HepG2 (cell line): ENCODE results near the gene KRTAP2-3. TPM values are rescaled to one million over a fixed set of nuclear protein-coding genes. Genes with fewer than 3 reads are reported as not detected.
A peak's percentile ranks its signal among the peaks of the same experiment; 100 is the strongest.
"Not testable (repeated sequence)": the region's sequence is repeated elsewhere in the genome, so short reads cannot be mapped to it uniquely, and the experiment has no call there.

Source experiments
- ATAC-seq: fragments of 200-7000 bp; cut with Tn5 transposase; 3 replicates; pipeline ENCODE4 v1.9.1; 2020; ENCODE audit warnings: mild to moderate bottlenecking, moderate library complexity
- BruUV-seq: library from RNA; stranded (reverse); fragments of 400-500 nt; replicated peaks from 2 replicates; lab custom pipeline; 2021; lab: Mats Ljungman, UMichigan
- CTCF ChIA-PET: fragments of 300-600 bp; formaldehyde crosslinking; extraction: SDS; loops from one replicate; lab custom pipeline; 2021; ENCODE audit warnings: low total read pairs, inconsistent platforms, low intra/inter-chr PET ratio; lab: Yijun Ruan, JAX
- POLR2A ChIA-PET: fragments of 350-600 bp; sonication (Branson Sonifier 250); formaldehyde crosslinking; loops from one replicate; lab custom pipeline; 2020; ENCODE audit warnings: antibody characterized with exemption, inconsistent platforms; lab: Yijun Ruan, JAX
- DNase-seq: peaks from one replicate; pipeline ENCODE4 v3.0.0-alpha.2; 2015; ENCODE audit warnings: low spot score
- FAIRE-seq: peaks from 3 replicates; lab custom pipeline; 2011; peaks lifted over from hg19 to GRCh38; lab: Jason Lieb, UNC
- H2AFZ ChIP-seq: one replicate; pipeline ENCODE4 v1.6.1; 2011; ENCODE audit warnings: low read length, inconsistent platforms
- H3K27ac ChIP-seq: fragments of 300-600 bp; 3 replicates; pipeline ENCODE4 v1.8.0; 2011; ENCODE audit warnings: mixed run types, mild to moderate bottlenecking, mixed read lengths, low read length, inconsistent platforms; ENCODE audit not compliant: insufficient read depth; ENCODE audit errors: extremely low read length
- H3K27me3 ChIP-seq, 2 experiments: fragments of 200-600 bp in 1 of 2; 2 replicates in 1 of 2; 3 replicates in 1 of 2; pipeline versions ENCODE4 v1.6.0 to v1.8.0; 2011; ENCODE audit warnings: low read length in 2 of 2, mild to moderate bottlenecking in 2 of 2, moderate library complexity in 2 of 2, inconsistent platforms in 1 of 2; ENCODE audit not compliant: insufficient read depth in 2 of 2, control insufficient read depth in 1 of 2
- H3K36me3 ChIP-seq, 2 experiments: fragments of 200-600 bp in 1 of 2; replicated peaks in 1 of 2; 2 replicates in 1 of 2; 3 replicates in 1 of 2; pipeline versions ENCODE4 v1.5.1 to v1.8.0; 2011; ENCODE audit warnings: low read length in 2 of 2, inconsistent platforms in 1 of 2; ENCODE audit not compliant: insufficient read depth in 2 of 2, control insufficient read depth in 1 of 2
- H3K4me1 ChIP-seq: 2 replicates; pipeline ENCODE4 v1.5.1; 2012; ENCODE audit warnings: low read length, inconsistent platforms; ENCODE audit not compliant: insufficient read depth
- H3K4me2 ChIP-seq: 2 replicates; pipeline ENCODE4 v1.6.0; 2011; ENCODE audit warnings: low read depth, low read length, inconsistent platforms
- H3K4me3 ChIP-seq, 3 experiments: fragments of 200-600 bp in 1 of 3; sonication (generic), shearing (Covaris generic) in 1 of 3; replicated peaks in 1 of 3; 2 replicates each; pipeline ENCODE4 v1.5.1; 2011 to 2016; ENCODE audit warnings: low read length in 3 of 3, inconsistent platforms in 2 of 3, low read depth in 2 of 3, mild to moderate bottlenecking in 2 of 3, control low read depth in 1 of 3, mixed read lengths in 1 of 3; ENCODE audit not compliant: insufficient read depth in 1 of 3
- H3K79me2 ChIP-seq: one replicate; pipeline ENCODE4 v1.6.1; 2011; ENCODE audit warnings: low read length, inconsistent platforms; ENCODE audit not compliant: insufficient read depth
- H3K9ac ChIP-seq: 2 replicates; pipeline ENCODE4 v1.6.0; 2011; ENCODE audit warnings: mild to moderate bottlenecking, low read depth, low read length, inconsistent platforms; ENCODE audit not compliant: insufficient read depth
- H3K9me3 ChIP-seq: 2 replicates; pipeline ENCODE4 v1.5.1; 2012; ENCODE audit warnings: mild to moderate bottlenecking, low read length
- H4K20me1 ChIP-seq: 2 replicates; pipeline ENCODE4 v1.6.0; 2011; ENCODE audit warnings: inconsistent platforms, mild to moderate bottlenecking, low read length, moderate library complexity; ENCODE audit not compliant: insufficient read depth
- DRAP1 ChIP-seq: IDR thresholded peaks from 2 replicates; pipeline ENCODE4 v1.6.1; 2016; ENCODE audit warnings: missing genetic modification reagents, missing compliant biosample characterization
- ESRRA ChIP-seq: sonication (generic); formaldehyde crosslinking; IDR thresholded peaks from 2 replicates; pipeline ENCODE4 v1.5.1; 2020; ENCODE audit warnings: mild to moderate bottlenecking, low read depth, missing genetic modification reagents
- KLF12 ChIP-seq: sonication (generic); formaldehyde crosslinking; IDR thresholded peaks from 2 replicates; pipeline ENCODE4 v1.4.0; 2020; ENCODE audit warnings: missing genetic modification reagents, borderline replicate concordance
- NFYB ChIP-seq: sonication (generic); formaldehyde crosslinking; IDR thresholded peaks from 2 replicates; pipeline ENCODE4 v1.4.0; 2020; ENCODE audit warnings: missing genetic modification reagents
- NPAS2 ChIP-seq: sonication (generic); formaldehyde crosslinking; IDR thresholded peaks from 2 replicates; pipeline ENCODE4 v1.8.0; 2022; ENCODE audit warnings: mild to moderate bottlenecking, missing genetic modification reagents, borderline replicate concordance
- POLR2G ChIP-seq: fragments of 200-400 bp; formaldehyde crosslinking; IDR thresholded peaks from 2 replicates; pipeline ENCODE4 v1.6.1; 2018; ENCODE audit warnings: mild to moderate bottlenecking, low read depth, low read length, moderate library complexity
- ZBTB20 ChIP-seq: sonication (generic); formaldehyde crosslinking; IDR thresholded peaks from 2 replicates; pipeline ENCODE4 v1.8.1; 2023; ENCODE audit warnings: missing genetic modification reagents, low read depth, mild to moderate bottlenecking, borderline replicate concordance
- ZNF280B ChIP-seq: sonication (generic); formaldehyde crosslinking; IDR thresholded peaks from 2 replicates; pipeline ENCODE4 v1.5.0; 2020; ENCODE audit warnings: missing genetic modification reagents, mild to moderate bottlenecking, borderline replicate concordance
- ZNF33B ChIP-seq: sonication (generic); formaldehyde crosslinking; IDR thresholded peaks from 2 replicates; pipeline ENCODE4 v1.5.1; 2020; ENCODE audit warnings: mild to moderate bottlenecking, missing genetic modification reagents
- ZNF768 ChIP-seq: sonication (generic); formaldehyde crosslinking; IDR thresholded peaks from 2 replicates; pipeline ENCODE4 v1.4.0; 2020; ENCODE audit warnings: missing genetic modification reagents
- ZNF792 ChIP-seq: IDR thresholded peaks from 2 replicates; pipeline ENCODE4 v1.6.1; 2016
- WGBS: methylation state at CpG from one replicate; pipeline ENCODE4 v1.1.6; 2017; ENCODE audit warnings: low lambda C conversion rate; 5-methylcytosine and 5-hydroxymethylcytosine counted together
- in situ Hi-C: cut with HindIII; loops from 2 replicates; pipeline ENCODE4 v1.10.0; 2017; ENCODE audit warnings: low pct_unique_long_range_greater_than_20kb; ENCODE audit not compliant: extremely low pct_ligation_motif_present
- intact Hi-C: fragments of 100-400 bp; cut with micrococcal nuclease; formaldehyde crosslinking; loops from one replicate; pipeline ENCODE4 v1.10.0; 2022; ENCODE audit not compliant: unreplicated experiment
- polyA plus RNA-seq, 8 experiments: library from polyadenylated mRNA; depleted of rRNA in 3 of 8; stranded (reverse) in 7 of 8; unstranded in 1 of 8; fragments of >200 nt; fragmentation: Illumina TruSeq in 4 of 8; extraction: Trizol in 4 of 8; gene quantifications; 2 replicates each; pipeline versions ENCODE4 v1.2.1 to v1.2.3, GENCODE V29; 2011 to 2016; ENCODE audit warnings: low read depth in 4 of 8, missing spikeins in 1 of 8, mixed read lengths in 1 of 8; ENCODE audit not compliant: insufficient read depth in 1 of 8
- total RNA-seq, 5 experiments: library from RNA; depleted of rRNA; stranded (reverse); fragments of >200 nt; fragmentation: Illumina TruSeq; extraction: Trizol; gene quantifications; 2 replicates each; pipeline ENCODE4 v1.2.3, GENCODE V29; 2016; ENCODE audit warnings: low read depth in 1 of 5
- TF ChIP-seq, protein P1 (sequence below): sonication (generic); formaldehyde crosslinking; IDR thresholded peaks from 2 replicates; pipeline ENCODE4 v1.4.0; 2020; ENCODE audit warnings: missing genetic modification reagents
- TF ChIP-seq, protein P2 (sequence below): sonication (generic); formaldehyde crosslinking; IDR thresholded peaks from 2 replicates; pipeline ENCODE4 v1.4.0; 2020; ENCODE audit warnings: missing genetic modification reagents, borderline replicate concordance

KRTAP2-3 gene
- total and polyA plus RNA-seq, 2 of the 13 experiments (the other 11 are each of a cell fraction or from before 2014, with no cell fraction given): 0.25 TPM; not detected in 1

DNA sequence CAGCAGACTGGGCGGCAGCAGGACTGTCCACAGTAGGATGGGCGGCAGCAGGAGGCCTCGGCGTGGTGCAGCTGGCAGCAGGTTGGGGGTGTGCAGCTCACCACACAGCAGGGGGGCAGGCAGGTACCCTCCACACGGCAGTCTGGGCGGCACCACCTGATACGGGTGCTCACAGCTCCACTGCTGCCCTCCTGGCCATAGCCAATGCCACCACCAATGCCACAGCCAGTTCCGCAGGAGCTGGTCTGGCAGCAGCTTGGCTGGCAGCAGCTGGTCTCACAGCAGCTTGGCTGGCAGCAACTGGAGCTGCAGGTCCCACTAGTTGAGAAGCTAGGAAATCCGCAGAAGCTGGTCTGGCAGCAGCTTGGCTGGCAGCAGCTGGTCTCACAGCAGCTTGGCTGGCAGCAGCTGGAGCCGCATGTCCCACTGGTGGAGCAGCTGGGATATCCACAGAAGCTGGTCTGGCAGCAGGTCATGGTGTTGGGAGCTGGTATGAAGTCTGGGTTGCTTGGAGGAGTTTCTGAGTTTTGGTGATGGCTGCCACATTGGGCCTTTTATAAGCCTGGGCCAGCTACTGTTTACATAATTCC, 25.5 kb downstream of the KRTAP2-3 start, which contains the start of gene KRTAP1-3:
Gene KRTAP1-3, minus strand, starts transcription at position 529 of the 590 bp plus-strand sequence. Its CDS starts 53 bp downstream, at position 476.
- ATAC-seq, H3K27ac ChIP-seq, CTCF ChIA-PET, H3K27me3 ChIP-seq, FAIRE-seq, intact Hi-C loops, H3K4me2 ChIP-seq, H2AFZ ChIP-seq, POLR2A ChIA-PET, H3K4me1 ChIP-seq, H3K36me3 ChIP-seq, H3K79me2 ChIP-seq, H3K9ac ChIP-seq, H3K4me3 ChIP-seq, in situ Hi-C loops, H3K9me3 ChIP-seq, DNase-seq, BruUV-seq, H4K20me1 ChIP-seq: not testable (repeated sequence)
- WGBS: 72% methylated on average over 9 of the region's 10 CpGs
- TF ChIP-seq ZNF768 (CRISPR knock-in tag): peak; percentile 12; the same call in 1 of the 2 replicates

GRCh38 chr17:41029633-41030245, 30.2 kb downstream of the KRTAP2-3 start, which contains the start of gene KRTAP1-4:
TSS of gene KRTAP1-4 (minus strand) at chr17:41030195. CDS start at chr17:41030078, 117 bp downstream.
- Histone ChIP-seq H3K9ac (no peak within 1 kb of the TSS), H3K4me2 (no peak within 1 kb of the TSS), H3K4me3 (no peak within 1 kb of the TSS), H3K4me1 (no peaks in the 10 kb centered on the region), H3K9me3 (no peaks in the 10 kb centered on the region), H4K20me1 (no peaks in the 10 kb centered on the region), H2AFZ (no peak within 1 kb of the TSS), H3K36me3 (no peaks in the 10 kb centered on the region), H3K27ac (no peak within 1 kb of the TSS), H3K27me3 (no peaks in the 10 kb centered on the region; a peak in 1 of 5 replicates), H3K79me2 (no peaks in the 10 kb centered on the region)
- in situ Hi-C loops (no loop called here), intact Hi-C loops (no loop called here)
- ChIA-PET POLR2A (no interaction called here), CTCF (no interaction called here)
- ATAC-seq: no peak
- FAIRE-seq: no peak
- BruUV-seq: no TSS peak
- no peak for DNase-seq
- 70% methylated on average over 6 of the region's 12 CpGs for WGBS
- no peak for TF ChIP-seq ZBTB20 (CRISPR knock-in tag)
- no peak for TF ChIP-seq ZNF792 (CRISPR knock-in tag)
- no peak for TF ChIP-seq NPAS2 (CRISPR knock-in tag)
- TF ChIP-seq KLF12 (CRISPR knock-in tag): no peak
- TF ChIP-seq NFYB: no peak
- TF ChIP-seq POLR2G: no peak
- no peak for TF ChIP-seq ESRRA (CRISPR knock-in tag)
- TF ChIP-seq ZNF33B (CRISPR knock-in tag): no peak
- TF ChIP-seq, protein P1, sequence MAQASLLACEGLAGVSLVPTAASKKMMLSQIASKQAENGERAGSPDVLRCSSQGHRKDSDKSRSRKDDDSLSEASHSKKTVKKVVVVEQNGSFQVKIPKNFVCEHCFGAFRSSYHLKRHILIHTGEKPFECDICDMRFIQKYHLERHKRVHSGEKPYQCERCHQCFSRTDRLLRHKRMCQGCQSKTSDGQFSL: no peak
- TF ChIP-seq DRAP1 (CRISPR knock-in tag): no peak
- TF ChIP-seq, protein P2, sequence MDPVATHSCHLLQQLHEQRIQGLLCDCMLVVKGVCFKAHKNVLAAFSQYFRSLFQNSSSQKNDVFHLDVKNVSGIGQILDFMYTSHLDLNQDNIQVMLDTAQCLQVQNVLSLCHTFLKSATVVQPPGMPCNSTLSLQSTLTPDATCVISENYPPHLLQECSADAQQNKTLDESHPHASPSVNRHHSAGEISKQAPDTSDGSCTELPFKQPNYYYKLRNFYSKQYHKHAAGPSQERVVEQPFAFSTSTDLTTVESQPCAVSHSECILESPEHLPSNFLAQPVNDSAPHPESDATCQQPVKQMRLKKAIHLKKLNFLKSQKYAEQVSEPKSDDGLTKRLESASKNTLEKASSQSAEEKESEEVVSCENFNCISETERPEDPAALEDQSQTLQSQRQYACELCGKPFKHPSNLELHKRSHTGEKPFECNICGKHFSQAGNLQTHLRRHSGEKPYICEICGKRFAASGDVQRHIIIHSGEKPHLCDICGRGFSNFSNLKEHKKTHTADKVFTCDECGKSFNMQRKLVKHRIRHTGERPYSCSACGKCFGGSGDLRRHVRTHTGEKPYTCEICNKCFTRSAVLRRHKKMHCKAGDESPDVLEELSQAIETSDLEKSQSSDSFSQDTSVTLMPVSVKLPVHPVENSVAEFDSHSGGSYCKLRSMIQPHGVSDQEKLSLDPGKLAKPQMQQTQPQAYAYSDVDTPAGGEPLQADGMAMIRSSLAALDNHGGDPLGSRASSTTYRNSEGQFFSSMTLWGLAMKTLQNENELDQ: no peak
- TF ChIP-seq ZNF280B (CRISPR knock-in tag): no peak
